ENCODE results near the gene PHACTR3.

The PHACTR3 gene

GRCh38 chr20:59800309-59800708 is 196.0 kb downstream of the PHACTR3 start:
- no peak for DNase-seq (ENCODE audit: low read depth)

- no peak for DNase-seq (ENCODE audit: low read depth)
Observed at GRCh38 chr20:59802018-59802417, 197.7 kb downstream of the PHACTR3 start.

- no peak for DNase-seq (ENCODE audit: low read depth)
Observed at GRCh38 chr20:59802471-59803221, 198.3 kb downstream of the PHACTR3 start.

GRCh38 chr20:59804347-59804746 is 200.0 kb downstream of the PHACTR3 start:
- DNase-seq (ENCODE audit: low read depth) = no peak

GRCh38 chr20:59804871-59805665 is 200.7 kb downstream of the PHACTR3 start:
- no peak for DNase-seq (ENCODE audit: low read depth)

GRCh38 chr20:59805786-59806577 is 201.6 kb downstream of the PHACTR3 start:
- no peak for DNase-seq (ENCODE audit: low read depth)

GRCh38 chr20:59806578-59806975 is 202.2 kb downstream of the PHACTR3 start:
- no peak for DNase-seq (ENCODE audit: low read depth)

- no peak for DNase-seq (ENCODE audit: low read depth)
Observed at GRCh38 chr20:59807909-59808728, 203.8 kb downstream of the PHACTR3 start.

- DNase-seq (ENCODE audit: low read depth) = no peak
Observed at GRCh38 chr20:59808729-59809381, 204.5 kb downstream of the PHACTR3 start.

GRCh38 chr20:59809630-59810448 is 205.5 kb downstream of the PHACTR3 start:
- DNase-seq (ENCODE audit: low read depth) = no peak

GRCh38 chr20:59810449-59811187 is 206.3 kb downstream of the PHACTR3 start:
- DNase-seq (ENCODE audit: low read depth) = no peak

- no peak for DNase-seq (ENCODE audit: low read depth)
Observed at GRCh38 chr20:59811681-59812171, 207.4 kb downstream of the PHACTR3 start.

GRCh38 chr20:59812286-59813125 is 208.2 kb downstream of the PHACTR3 start:
- no peak for DNase-seq (ENCODE audit: low read depth)

GRCh38 chr20:59813126-59813947 is 209.0 kb downstream of the PHACTR3 start:
- DNase-seq (ENCODE audit: low read depth) = no peak

- no peak for DNase-seq (ENCODE audit: low read depth)
Observed at GRCh38 chr20:59813948-59814839, 209.9 kb downstream of the PHACTR3 start.

- DNase-seq (ENCODE audit: low read depth) = no peak
Observed at GRCh38 chr20:59814840-59815340, 210.6 kb downstream of the PHACTR3 start.

Data from GM04503 (cell line).